GM12891 (cell line): ENCODE results near the gene NCKAP5.

Experiments used
- PAX5 ChIP-seq: IDR thresholded peaks from 2 replicates; pipeline ENCODE4 v1.6.1; 2011; ENCODE audit warnings: low read length, moderate library complexity, mild to moderate bottlenecking; ENCODE audit not compliant: insufficient read depth, severe bottlenecking
- POLR2A ChIP-seq: IDR thresholded peaks from 2 replicates; pipeline ENCODE4 v1.6.1; 2011; ENCODE audit warnings: low read depth, low read length, control low read depth
- POLR2AphosphoS5 ChIP-seq: IDR thresholded peaks from 2 replicates; pipeline ENCODE4 v1.6.1; 2011; ENCODE audit warnings: low read depth, low read length, control low read depth
- POU2F2 ChIP-seq: IDR thresholded peaks from 2 replicates; pipeline ENCODE4 v1.6.1; 2011; ENCODE audit warnings: low read depth, mild to moderate bottlenecking, control low read depth, low read length, moderate library complexity
- SPI1 ChIP-seq: IDR thresholded peaks from 2 replicates; pipeline ENCODE4 v1.6.1; 2011; ENCODE audit warnings: low read depth, low read length, control low read depth
- TAF1 ChIP-seq: IDR thresholded peaks from 2 replicates; pipeline ENCODE4 v1.6.1; 2011; ENCODE audit warnings: low read depth, low read length, control low read depth

- TF ChIP-seq POLR2A, result no peak
- TF ChIP-seq POLR2AphosphoS5, result no peak
- no peak for TF ChIP-seq SPI1
- no peak for TF ChIP-seq TAF1
- TF ChIP-seq POU2F2, result no peak
- no peak for TF ChIP-seq PAX5
Measured at GRCh38 chr2:132857319-132857718, 710.9 kb downstream of the NCKAP5 start.
